Panc1 (cell line): ENCODE results near the gene NF1. TPM values are rescaled to one million over a fixed set of nuclear protein-coding genes. Genes with fewer than 3 reads are reported as not detected.

ENCODE experiments used
- ATAC-seq: fragments of 200-7000 bp; cut with Tn5 transposase; 2 replicates; pipeline ENCODE4 v1.9.1; 2020; ENCODE audit warnings: mild to moderate bottlenecking, moderate library complexity
- BruUV-seq: library from RNA; stranded (reverse); fragments of 400-500 nt; replicated peaks from 2 replicates; lab custom pipeline; 2021; lab: Mats Ljungman, UMichigan
- CTCF ChIA-PET: fragments of 300-600 bp; sonication (Branson Sonifier 250); formaldehyde crosslinking; loops from one replicate; lab custom pipeline; 2022; ENCODE audit warnings: antibody characterized with exemption; lab: Charles Lee
- POLR2A ChIA-PET: fragments of 300-600 bp; sonication (Branson Sonifier 250); formaldehyde crosslinking; loops from one replicate; lab custom pipeline; 2022; ENCODE audit warnings: antibody characterized with exemption; lab: Charles Lee
- DNase-seq: peaks from one replicate; pipeline ENCODE4 v3.0.0-alpha.2; 2010; ENCODE audit warnings: low read depth, low spot score
- H3K27ac ChIP-seq: 2 replicates; pipeline ENCODE4 v1.5.1; 2011; ENCODE audit warnings: mild to moderate bottlenecking, low read length, inconsistent platforms
- H3K27me3 ChIP-seq: fragments of 200-500 bp; sonication (Bioruptor generic); 2 replicates; pipeline ENCODE4 v1.6.0; 2014; ENCODE audit warnings: low read length, inconsistent platforms; ENCODE audit not compliant: control insufficient read depth, insufficient read depth
- H3K36me3 ChIP-seq: fragments of 200-500 bp; sonication (Bioruptor generic); 2 replicates; pipeline ENCODE4 v1.5.1; 2014; ENCODE audit warnings: inconsistent platforms, mild to moderate bottlenecking, low read length, moderate library complexity; ENCODE audit not compliant: control insufficient read depth, insufficient read depth
- H3K4me1 ChIP-seq: 2 replicates; pipeline ENCODE4 v1.5.1; 2011; ENCODE audit warnings: inconsistent platforms, mild to moderate bottlenecking, low read length, moderate library complexity; ENCODE audit not compliant: control insufficient read depth, insufficient read depth
- H3K4me3 ChIP-seq, 2 experiments: 2 replicates each; pipeline ENCODE4 v1.5.1; 2011 to 2012; ENCODE audit warnings: low read depth in 2 of 2, low read length in 2 of 2, mild to moderate bottlenecking in 2 of 2, inconsistent platforms in 1 of 2, moderate library complexity in 1 of 2
- H3K9me3 ChIP-seq: fragments of 200-500 bp; sonication (Bioruptor generic); 2 replicates; pipeline ENCODE4 v1.5.1; 2014; ENCODE audit warnings: low read depth, mild to moderate bottlenecking, inconsistent platforms, low read length, moderate library complexity; ENCODE audit not compliant: control insufficient read depth, insufficient read depth
- POLR2AphosphoS5 ChIP-seq: IDR thresholded peaks from 2 replicates; pipeline ENCODE4 v1.6.1; 2012; ENCODE audit warnings: mild to moderate bottlenecking, low read depth, low read length, moderate library complexity
- SIN3A ChIP-seq: IDR thresholded peaks from 2 replicates; pipeline ENCODE4 v1.6.1; 2012; ENCODE audit warnings: low read depth, mild to moderate bottlenecking, low read length, moderate library complexity, borderline replicate concordance; ENCODE audit not compliant: insufficient read depth
- TCF7L2 ChIP-seq: IDR thresholded peaks from 2 replicates; pipeline ENCODE4 v1.6.1; 2011; ENCODE audit warnings: mild to moderate bottlenecking, low read depth, low read length, inconsistent platforms
- in situ Hi-C: cut with HindIII; loops from 2 replicates; pipeline ENCODE4 v1.10.0; 2016; ENCODE audit warnings: low sequenced_read_pairs, low pct_unique_long_range_greater_than_20kb
- intact Hi-C: fragments of 100-400 bp; cut with micrococcal nuclease; formaldehyde crosslinking; loops from one replicate; pipeline ENCODE4 v1.10.0; 2022; ENCODE audit not compliant: unreplicated experiment
- total RNA-seq: library from RNA; stranded (reverse); gene quantifications from one replicate; pipeline ENCODE4 v1.2.1, GENCODE V29; 2021; ENCODE audit not compliant: unreplicated experiment
- TF ChIP-seq, protein P1 (sequence below): fragments of 450-650 bp; IDR thresholded peaks from 2 replicates; pipeline ENCODE4 v1.5.1; 2017; ENCODE audit warnings: mild to moderate bottlenecking
- TF ChIP-seq, protein P2 (sequence below), 2 experiments: IDR thresholded peaks; 2 replicates each; pipeline ENCODE4 v1.6.1; 2011 to 2012; ENCODE audit warnings: low read depth in 2 of 2, control low read depth in 1 of 2, low read length in 1 of 2, mild to moderate bottlenecking in 1 of 2, moderate library complexity in 1 of 2; ENCODE audit not compliant: insufficient read depth in 1 of 2

The NF1 gene
- total RNA-seq, 1 experiment from 2014 or later = 82.5 TPM

DNA sequence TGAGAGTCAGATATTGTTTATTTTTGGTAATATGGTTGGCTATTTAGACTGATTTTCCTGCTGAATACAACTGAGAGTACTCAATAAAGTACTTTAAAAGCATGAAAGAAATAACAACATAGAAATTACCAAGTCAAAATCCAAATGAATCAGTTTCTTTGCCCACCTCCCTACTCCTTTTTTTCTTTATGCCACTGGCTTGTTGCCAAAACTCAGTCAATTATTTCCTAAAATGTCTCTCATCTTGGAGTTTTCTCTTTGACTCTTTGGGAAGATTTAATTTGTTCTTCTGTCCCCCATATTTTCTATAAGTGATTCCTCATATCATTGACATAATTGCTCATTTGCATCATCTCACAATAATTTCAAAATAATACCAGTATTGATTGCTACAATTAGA is 204.8 kb downstream of the NF1 start:
- no peak for DNase-seq
- ChIA-PET POLR2A (interaction anchor here (0.6 kb wide), 1 partner anchor 23 kb away, joined by 6 read pairs; no protein-coding TSS in a partner anchor), CTCF (no interaction called here)
- in situ Hi-C loops (no loop called here), intact Hi-C loops (no loop called here)
- no TSS peak for BruUV-seq
- Histone ChIP-seq H3K4me3 (no peak overlapping the region), H3K36me3 (no peaks in the 10 kb centered on the region), H3K27ac (no peak overlapping the region), H3K4me1 (no peaks in the 10 kb centered on the region), H3K9me3 (no peaks in the 10 kb centered on the region), H3K27me3 (no peaks in the 10 kb centered on the region)
- no peak for ATAC-seq
- TF ChIP-seq, protein P1, sequence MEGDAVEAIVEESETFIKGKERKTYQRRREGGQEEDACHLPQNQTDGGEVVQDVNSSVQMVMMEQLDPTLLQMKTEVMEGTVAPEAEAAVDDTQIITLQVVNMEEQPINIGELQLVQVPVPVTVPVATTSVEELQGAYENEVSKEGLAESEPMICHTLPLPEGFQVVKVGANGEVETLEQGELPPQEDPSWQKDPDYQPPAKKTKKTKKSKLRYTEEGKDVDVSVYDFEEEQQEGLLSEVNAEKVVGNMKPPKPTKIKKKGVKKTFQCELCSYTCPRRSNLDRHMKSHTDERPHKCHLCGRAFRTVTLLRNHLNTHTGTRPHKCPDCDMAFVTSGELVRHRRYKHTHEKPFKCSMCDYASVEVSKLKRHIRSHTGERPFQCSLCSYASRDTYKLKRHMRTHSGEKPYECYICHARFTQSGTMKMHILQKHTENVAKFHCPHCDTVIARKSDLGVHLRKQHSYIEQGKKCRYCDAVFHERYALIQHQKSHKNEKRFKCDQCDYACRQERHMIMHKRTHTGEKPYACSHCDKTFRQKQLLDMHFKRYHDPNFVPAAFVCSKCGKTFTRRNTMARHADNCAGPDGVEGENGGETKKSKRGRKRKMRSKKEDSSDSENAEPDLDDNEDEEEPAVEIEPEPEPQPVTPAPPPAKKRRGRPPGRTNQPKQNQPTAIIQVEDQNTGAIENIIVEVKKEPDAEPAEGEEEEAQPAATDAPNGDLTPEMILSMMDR = no peak
- no peak for TF ChIP-seq TCF7L2
- TF ChIP-seq SIN3A = no peak
- TF ChIP-seq, protein P2, sequence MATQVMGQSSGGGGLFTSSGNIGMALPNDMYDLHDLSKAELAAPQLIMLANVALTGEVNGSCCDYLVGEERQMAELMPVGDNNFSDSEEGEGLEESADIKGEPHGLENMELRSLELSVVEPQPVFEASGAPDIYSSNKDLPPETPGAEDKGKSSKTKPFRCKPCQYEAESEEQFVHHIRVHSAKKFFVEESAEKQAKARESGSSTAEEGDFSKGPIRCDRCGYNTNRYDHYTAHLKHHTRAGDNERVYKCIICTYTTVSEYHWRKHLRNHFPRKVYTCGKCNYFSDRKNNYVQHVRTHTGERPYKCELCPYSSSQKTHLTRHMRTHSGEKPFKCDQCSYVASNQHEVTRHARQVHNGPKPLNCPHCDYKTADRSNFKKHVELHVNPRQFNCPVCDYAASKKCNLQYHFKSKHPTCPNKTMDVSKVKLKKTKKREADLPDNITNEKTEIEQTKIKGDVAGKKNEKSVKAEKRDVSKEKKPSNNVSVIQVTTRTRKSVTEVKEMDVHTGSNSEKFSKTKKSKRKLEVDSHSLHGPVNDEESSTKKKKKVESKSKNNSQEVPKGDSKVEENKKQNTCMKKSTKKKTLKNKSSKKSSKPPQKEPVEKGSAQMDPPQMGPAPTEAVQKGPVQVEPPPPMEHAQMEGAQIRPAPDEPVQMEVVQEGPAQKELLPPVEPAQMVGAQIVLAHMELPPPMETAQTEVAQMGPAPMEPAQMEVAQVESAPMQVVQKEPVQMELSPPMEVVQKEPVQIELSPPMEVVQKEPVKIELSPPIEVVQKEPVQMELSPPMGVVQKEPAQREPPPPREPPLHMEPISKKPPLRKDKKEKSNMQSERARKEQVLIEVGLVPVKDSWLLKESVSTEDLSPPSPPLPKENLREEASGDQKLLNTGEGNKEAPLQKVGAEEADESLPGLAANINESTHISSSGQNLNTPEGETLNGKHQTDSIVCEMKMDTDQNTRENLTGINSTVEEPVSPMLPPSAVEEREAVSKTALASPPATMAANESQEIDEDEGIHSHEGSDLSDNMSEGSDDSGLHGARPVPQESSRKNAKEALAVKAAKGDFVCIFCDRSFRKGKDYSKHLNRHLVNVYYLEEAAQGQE (IDR thresholded peaks at IDR 0.05; ENCODE audit: insufficient read depth in 1 of 2, low read depth in 2 of 2, low read length in 1 of 2) = no peak
- no peak for TF ChIP-seq POLR2AphosphoS5

DNA sequence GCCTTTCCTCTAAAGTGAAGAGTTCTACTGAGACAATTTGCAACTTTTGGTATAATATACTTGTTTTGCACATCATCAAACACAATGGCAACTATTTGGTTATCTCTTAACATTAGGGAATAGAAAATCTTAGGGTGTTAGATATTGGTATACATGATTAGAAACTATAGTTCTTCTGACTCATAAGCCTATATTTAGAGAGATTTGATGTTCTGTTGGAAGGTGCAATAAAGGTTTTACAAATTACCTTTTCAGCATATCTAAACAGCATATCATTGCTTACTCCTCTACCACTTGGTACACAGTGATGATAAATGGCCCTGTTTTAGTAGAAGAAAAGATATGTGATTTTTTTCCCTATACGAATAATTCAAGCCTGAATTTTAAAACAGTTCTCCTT is 212.9 kb downstream of the NF1 start:
- intact Hi-C loops (no loop called here), in situ Hi-C loops (no loop called here)
- no TSS peak for BruUV-seq
- ATAC-seq (no peak), DNase-seq (no peak)
- CTCF ChIA-PET = no interaction called here
- no peak overlapping the region for H3K27ac ChIP-seq
- H3K9me3 ChIP-seq = no peaks in the 10 kb centered on the region
- no peaks in the 10 kb centered on the region for H3K36me3 ChIP-seq
- H3K4me3 ChIP-seq = no peak overlapping the region
- TF ChIP-seq, protein P1 = no peak
- no peak for TF ChIP-seq POLR2AphosphoS5
- TF ChIP-seq, protein P2 (IDR thresholded peaks at IDR 0.05; ENCODE audit: insufficient read depth in 1 of 2, low read depth in 2 of 2, low read length in 1 of 2) = no peak
- no peak for TF ChIP-seq TCF7L2
- TF ChIP-seq SIN3A = no peak
- H3K27me3 ChIP-seq = no peaks in the 10 kb centered on the region
- no peaks in the 10 kb centered on the region for H3K4me1 ChIP-seq
- POLR2A ChIA-PET = no interaction called here
